NCI-H69 (cell line): ENCODE measurements around the gene REXO4.
"Not testable (repeated sequence)": the region's sequence is repeated elsewhere in the genome, so short reads cannot be mapped to it uniquely, and the experiment has no call there.

Experiments
- DNase-seq: peaks from one replicate; lab custom pipeline; 2025; lab: John Stamatoyannopoulos, UW

The REXO4 gene

DNA sequence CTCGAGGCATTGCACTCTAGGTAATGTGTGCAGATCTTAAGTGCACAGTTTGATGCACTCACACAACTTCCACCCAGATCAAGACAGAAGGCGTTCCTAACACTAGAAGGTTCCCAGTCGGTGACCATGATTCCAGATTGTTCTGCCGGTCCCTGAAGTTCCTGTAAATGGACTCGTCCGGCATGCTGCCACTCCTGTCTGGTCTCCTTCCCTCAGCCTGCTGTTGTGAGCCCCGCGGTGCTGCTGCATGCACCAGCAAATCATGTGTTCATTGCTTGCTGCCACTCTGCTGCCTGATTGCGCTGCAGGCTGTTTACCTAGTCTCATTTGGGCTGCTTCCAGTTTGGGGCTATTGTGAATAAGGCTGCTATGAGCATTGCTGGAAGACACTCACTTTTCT is 30.1 kb downstream of the REXO4 start:
- peak; percentile 94 for DNase-seq

DNA sequence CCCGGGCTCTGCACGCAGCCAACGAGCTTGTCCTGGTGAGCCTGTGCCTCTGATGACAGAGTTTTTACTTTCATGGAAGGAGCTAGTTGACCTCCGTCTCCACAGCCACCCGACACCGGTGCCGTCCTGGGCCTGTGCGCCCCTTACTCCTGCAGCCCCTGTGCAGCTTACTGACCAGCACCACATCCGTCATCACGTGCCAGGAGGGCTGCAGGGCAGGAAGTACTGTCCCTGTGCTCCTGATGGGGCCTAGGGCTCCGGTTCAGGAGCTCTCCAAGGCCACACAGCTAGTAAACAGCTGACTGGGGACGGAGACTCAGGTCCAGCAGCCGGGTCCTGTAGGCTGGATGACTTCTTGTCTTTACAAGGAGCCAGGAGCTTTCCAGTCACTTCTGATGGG is 31.5 kb downstream of the REXO4 start:
- DNase-seq, result no peak

DNA sequence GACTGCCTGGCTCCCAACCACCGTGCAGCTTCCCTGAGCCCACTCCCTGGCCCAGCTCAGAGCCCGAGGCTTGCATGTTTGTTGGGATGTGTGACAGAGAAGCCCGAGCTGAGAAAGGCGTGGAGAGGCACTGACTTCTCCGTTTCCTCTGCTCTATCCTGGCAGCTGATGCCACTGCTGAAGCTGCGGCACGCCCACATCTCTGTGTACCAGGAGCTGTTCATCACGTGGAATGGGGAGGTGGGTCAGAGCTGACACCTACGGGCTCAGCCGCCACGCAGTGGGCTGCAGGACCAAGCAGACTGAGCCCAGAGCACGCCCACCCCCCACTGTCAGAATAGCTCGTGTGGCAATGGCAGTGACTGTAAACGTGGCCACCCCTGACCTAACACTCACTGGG is 32.4 kb downstream of the REXO4 start:
- DNase-seq, result no peak

DNA sequence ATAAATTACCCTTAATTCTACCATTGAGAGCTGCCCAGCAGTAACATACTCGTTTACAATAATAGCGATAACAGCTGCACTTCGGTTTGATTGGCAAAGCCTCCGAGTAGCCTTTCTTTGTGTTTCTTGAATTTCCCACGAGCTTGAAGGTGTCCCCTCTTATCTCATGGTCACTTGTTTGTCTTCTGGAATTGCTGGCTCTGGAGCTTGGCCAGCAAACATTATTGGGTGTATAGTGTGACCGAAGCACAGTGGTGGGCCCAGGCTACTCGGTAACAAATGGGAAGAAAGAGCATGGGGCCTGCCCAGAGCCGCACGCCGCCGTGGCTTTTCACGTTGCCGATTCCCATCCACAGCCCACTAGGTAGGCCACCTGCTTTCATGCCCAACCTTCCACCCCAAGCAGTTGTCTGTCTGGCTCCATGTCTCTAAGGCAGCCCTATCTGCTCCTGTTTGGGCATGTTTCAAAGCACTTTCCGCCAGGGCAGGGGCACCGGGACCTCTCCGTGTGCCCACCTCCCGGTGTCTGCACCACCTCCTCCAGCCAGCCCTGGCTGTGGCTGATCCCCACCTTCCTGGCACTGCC is 33.0 kb downstream of the REXO4 start:
- no peak for DNase-seq

DNA sequence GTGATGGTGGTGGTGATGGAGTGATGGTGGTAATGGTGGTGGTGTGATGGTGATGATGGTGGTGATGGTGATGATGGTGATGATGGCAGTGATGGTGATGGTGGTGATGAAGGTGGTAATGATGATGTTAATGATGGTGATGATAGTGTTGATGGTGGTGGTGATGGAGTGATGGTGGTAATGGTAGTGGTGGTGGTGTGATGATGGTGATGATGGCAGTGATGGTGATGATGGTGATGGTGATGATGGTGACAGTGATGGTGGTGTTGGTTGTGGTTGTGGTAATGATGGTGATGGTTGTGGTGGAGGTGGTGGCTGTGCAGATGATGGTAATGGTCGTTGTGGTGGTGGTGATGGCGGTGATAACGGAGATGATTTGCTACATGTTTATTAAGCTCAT is 34.4 kb downstream of the REXO4 start:
- no peak for DNase-seq

DNA sequence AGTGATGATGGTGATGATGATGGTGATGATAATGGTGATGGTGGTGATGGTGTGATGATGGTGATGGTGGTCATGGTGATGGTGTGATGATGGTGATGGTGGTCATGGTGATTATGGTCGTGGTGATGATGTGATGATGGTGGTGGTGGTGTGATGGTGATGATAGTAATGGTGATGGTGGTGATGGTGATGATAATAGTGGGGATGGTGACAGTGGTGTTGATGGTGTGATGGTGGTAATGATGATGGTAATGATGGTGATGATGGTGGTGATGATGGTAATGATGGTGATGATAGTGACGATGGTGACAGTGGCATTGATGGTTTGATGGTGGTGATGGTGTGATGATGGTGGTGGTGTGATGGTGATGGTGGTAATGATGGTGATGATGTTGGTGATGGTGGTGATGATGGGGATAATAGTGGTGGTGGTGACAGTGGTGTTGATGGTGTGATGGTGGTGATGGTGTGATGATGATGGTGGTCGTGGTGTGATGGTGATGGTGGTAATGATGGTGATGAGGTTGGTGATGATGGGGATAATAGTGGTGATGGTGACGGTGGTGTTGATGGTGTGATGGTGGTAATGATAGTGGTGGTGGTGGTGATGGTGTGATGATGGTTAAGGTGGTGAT is 35.2 kb downstream of the REXO4 start:
- no peak for DNase-seq

DNA sequence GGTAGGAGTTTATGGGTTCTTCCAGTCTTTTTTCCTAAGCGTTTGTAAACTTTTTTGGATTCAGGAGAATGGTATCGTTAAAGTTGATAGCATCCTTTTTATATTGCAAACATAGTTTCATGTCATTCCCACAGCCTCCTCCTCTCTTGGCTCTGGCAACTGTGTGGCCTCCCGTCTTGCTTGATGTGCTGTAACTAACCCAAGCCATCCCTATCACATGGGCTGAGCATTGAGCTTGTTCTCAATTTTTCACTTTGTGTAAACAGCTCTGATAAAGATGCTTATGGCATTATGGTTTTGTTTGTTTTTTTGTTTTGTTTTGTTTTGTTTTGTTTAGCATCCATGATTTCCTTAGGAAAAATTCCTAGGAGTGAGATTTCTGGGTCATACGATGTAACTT is 37.1 kb downstream of the REXO4 start:
- DNase-seq, result no peak

DNA sequence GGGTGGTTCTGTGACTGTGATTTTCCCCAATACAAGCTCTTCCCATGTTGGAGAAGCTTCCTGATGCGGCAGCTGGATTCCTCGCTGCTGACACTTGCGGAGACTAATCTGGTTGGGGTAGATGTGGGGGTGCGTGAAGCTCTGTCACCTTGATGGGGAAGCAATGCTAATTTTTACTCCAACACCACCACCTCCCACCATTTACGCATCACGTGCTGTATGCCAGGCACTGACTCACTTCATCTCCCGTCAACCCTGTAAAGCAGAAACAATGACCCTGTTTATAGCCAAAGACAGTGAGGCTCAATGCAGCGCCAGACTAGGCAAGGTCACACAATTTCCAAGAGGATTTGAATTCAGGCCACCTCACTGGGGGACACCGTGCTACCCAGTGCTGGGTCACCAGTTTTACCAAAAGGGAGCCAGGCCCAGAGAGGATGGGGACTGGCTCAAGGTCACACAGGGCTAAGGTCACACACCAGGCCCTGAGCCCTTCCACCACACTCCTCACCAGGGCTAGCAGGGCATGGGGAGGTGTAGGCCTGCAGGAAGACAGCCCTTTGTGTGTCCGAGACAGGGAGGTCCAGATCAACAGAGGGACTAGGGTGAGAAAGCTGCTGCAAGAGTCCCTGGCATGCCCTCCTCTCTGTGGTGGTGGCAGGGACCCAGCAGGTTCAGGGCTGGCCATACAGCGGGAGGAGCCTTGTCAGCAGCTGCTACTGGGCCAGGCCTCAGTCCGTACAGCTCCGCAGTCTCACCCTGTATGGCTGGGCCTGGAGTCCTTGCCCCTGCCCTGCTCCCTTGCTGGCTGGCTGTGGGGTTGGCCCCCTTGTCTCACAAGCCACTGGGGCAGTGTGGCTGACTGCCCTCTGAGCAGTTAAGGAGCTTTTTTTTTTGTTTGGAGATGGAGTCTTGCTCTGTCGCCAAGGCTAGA is 38.4 kb downstream of the REXO4 start:
- DNase-seq, result no peak

DNA sequence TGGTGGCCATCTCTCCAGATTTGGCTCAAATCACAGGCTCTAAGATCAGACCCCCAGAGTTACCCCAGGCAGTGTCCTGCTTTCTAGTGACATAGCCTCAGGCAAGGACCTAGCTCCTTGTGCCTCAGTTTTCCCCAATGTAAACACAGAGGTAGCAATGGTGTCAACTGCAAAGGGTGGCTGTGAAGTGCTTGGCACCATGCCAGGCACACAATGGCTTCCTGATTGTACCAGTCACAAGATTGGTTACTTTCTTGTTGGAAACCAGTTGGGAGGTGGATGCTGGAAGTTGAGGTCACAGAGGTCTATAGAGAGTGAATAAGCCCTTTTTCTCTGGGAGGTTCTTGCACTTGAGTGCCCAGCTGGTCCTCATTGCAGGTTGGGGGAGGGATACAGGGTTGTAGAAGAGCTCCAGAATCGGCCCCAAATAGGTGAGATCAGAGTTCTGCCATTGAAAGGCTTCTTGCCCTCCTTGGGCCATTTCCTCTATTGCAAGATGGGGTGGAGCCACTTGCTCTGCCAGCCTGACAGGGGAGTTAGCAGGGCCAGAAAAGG is 39.3 kb downstream of the REXO4 start:
- DNase-seq, result peak; percentile 54

DNA sequence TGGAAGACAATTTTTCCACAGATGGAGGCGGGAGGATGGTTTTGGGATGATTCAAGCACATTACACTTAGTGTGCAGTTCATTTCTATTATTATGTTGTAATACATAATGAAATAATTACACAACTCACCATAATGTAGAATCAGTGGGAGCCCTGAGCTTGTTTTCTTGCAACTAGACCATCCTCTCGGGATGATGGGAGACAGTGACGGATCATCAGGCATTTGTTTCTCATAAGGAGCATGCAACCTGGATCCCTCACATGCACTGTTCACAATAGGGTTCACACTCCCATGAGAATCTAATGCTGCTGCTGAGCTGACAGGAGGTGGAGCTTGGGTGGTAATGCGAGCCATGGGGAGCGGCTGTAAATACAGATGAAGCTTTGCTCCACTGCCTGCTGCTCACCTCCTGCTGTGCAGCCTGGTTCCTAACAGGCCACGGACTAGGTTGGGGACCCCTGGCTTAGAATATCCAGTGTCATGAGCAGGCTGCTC is 40.0 kb downstream of the REXO4 start:
- DNase-seq, result peak; percentile 70

DNA sequence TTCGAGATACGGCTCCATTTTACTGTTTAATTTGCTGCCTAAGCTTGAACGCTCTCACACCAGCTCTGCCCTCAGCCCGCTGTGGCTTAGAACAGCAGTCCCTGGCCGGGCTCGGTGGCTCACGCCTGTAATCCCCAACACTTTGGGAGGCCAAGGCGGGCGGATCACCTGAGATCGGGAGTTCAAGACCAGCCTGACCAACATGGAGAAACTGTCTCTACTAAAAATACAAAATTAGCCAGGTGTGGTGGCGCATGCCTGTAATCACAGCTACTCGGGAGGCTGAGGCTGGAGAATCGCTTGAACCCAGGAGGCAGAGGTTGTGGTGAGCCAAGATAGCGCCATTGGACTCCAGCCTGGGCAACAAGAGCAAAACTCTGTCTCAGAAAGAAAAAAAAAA is 40.5 kb downstream of the REXO4 start:
- DNase-seq, result not testable (repeated sequence)

DNA sequence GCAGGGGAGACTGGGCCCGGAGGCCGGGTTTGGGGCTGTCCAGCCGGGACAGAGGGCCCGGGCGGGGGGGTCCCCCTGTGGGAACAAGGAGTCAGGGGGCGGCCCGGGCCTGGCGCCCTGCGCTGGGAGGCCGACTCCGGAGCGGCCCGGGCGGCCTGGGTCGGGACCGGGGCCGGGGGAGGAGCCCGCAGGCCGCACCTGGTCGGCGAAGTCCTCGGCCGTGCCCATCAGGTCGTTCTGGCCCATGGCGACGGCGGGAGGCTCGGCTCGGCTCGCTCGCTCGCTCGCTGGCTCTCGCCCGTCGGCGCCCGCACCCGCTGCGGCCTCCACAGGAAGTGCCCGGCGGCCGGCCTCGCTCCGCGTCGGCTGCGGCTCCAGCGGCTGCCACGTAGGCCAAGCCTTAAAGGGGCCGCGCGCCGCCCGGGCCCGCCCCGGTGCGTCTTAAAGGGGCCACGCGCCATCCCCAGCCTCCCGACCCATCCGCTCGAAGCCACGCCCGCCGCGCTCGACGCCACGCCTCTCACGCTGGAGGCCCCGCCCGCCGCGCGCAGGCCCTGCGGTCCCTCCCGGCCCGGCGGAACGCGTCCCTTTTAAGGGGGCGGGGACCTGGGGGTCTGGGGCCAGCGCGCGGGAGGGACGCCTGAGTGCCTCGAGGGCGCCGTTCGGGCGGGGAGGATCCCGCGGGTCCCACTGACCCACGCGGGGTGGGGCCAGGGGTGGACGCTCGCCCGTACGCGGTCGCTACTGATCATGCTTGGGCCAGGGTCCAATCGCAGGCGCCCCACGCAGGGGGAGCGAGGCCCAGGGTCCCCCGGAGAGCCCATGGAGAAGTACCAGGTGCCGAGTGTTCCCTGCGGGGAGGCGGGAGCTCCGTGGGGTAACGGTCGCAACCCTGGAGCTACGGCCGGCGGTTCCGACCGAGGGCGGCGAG is 41.8 kb downstream of the REXO4 start, which contains the start of the genes STKLD1 and SURF4:
TSS of gene STKLD1 (plus strand) at position 643 of the 931 bp plus-strand sequence. CDS start at position 751, 108 bp downstream.
TSS of gene SURF4 (minus strand) at position 337 of the 931 bp plus-strand sequence. CDS start at position 246, 91 bp downstream.
- DNase-seq, result peak; percentile 99

DNA sequence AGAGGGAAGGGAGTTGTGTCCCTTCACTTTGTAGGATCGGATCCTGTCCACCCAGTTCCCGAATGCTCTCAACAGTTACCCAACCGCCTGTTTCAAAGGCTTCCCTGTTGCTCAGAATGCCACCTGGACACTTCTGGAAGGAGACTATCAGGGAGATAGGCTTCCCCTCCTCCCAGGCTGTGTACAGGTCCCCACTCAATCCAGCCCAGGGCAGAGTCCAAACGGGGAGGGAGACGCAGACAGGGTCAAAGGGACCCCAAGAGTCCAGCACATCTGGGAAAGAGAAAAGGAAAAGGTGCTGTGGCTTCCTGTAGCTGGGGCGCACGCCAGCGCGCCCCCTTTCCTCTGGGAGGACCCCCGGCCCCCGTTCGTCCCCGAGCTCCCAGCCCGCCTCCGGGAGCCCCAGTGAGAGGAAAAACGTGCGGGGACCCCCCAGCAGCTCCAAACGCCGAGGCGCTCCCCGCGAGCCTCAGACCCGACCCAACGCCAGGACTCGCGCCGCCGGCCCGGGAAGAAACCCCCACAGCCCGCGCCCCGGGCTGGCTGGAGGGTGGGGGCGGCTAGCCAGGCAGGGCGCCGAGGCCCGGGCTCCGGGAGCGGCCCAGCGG is 42.6 kb downstream of the REXO4 start:
- DNase-seq, result peak; percentile 76

DNA sequence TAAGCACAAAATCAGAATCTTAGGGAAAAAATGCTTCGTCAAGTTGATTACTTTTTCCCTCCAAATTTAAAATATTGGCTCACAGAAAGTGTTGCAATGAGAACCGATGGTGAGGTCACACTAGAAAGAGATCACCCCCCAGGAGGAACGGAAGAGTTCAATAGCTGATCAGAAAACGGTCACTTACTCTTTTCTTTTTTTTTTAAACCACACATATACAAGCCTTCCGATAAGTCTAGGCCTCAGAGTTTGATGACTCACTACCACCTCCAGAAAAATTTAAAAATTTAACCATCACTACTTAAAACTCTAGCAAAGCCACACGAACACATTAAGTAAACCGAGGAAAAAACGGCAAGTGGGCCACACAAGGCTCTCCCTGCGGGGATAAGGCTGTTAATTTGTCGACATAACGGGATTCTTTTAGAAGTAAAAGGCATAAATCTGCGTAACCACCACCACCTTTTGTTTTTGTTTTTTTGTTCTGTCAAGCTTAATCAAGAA is 43.1 kb downstream of the REXO4 start:
- no peak for DNase-seq

DNA sequence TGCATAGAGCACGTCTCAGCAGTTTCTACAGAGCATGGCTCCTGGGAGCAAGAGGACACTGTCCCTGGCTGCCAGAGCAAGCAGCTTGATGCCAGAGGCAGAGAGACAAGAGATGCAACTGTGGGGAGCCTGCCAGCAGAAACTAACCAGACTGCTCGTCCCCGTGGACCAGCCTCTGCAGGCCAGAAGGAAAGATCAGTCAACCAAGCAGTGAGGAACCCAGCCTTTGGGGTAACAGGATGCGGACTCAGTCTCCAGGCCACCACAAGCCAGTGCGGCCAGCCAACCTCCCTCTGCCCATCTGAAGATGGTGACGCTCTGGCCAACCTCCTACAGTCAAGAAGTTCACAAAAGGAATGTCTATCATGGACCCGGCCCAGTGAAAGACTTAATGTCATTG is 45.7 kb downstream of the REXO4 start:
- DNase-seq, result no peak

DNA sequence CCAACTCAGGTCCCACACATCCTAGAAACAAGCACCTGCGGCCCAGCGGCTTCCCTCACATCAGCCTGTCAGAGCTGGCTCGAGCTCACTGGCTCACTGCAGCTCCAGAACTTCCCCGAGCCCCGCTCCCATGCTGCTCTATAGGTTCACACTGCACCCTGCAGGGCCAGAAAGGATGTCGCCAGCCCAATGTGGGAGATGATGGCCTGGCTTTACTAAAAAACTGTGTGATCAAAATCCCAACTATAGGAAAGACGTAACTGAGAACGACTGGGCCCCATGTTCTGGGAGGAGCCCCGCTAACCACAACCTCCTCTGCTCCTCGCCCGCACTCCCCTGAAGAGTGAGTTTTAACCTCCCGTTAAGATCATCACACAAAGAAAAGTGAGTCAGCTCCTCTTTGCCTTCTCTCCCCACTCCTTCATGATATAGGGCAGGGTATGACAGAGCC is 46.5 kb downstream of the REXO4 start:
- DNase-seq, result no peak

DNA sequence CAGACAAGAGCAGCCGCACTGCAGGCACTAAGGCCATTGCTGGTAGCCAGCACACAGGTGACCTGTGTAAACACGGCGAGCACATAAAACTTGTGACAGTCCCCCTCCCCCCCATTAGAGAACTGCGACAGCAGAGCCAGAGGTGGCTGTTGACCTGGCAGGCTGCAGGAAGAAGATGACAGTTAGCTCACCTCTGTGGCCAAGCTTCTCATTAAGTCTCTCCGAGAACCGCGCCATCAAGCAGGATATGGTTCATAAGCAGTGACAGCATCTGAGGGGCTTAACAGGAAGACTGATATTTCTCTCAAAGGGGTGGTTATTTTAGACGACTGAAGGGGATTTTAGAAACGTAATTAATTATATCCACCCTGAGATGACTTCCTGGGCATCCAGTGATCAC is 47.1 kb downstream of the REXO4 start:
- DNase-seq, result no peak

DNA sequence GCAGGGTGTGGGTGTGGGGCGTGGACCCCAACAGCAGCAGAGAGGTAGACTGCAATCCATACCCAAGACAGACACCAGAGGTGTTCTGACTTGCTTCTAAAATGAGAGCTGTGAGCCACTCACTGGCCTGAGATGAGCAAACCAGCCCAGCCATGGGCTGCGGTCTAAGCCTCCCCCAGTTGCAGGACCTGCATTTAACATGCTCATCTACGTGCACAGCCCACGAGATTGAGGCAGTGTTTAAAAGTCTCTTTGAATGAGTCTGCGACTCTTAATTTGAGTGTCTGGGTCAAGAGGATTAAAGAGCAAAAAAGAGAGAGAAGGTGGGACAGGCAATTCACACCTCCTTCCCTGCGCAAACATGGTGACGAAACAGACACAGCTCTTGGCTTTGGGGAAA is 47.9 kb downstream of the REXO4 start:
- no peak for DNase-seq

DNA sequence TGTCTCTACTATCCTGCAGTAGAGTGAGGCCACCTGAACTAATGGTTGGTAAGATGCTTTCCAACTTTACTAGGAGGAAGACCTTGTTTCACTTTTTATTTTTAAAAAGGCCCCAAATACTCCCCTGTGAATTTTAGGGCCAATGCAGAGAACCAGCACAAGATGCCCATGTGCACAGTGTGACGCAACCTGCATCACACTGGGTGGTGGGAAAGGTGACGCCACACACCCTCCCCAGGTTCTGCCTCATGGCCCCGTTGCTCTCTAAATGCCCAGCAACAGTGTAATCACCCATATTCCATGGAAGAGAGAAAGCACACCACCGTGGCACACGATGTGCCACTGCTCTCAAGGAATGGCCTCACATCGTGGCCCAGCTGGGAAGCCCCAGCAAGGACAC is 48.4 kb downstream of the REXO4 start:
- DNase-seq, result no peak

DNA sequence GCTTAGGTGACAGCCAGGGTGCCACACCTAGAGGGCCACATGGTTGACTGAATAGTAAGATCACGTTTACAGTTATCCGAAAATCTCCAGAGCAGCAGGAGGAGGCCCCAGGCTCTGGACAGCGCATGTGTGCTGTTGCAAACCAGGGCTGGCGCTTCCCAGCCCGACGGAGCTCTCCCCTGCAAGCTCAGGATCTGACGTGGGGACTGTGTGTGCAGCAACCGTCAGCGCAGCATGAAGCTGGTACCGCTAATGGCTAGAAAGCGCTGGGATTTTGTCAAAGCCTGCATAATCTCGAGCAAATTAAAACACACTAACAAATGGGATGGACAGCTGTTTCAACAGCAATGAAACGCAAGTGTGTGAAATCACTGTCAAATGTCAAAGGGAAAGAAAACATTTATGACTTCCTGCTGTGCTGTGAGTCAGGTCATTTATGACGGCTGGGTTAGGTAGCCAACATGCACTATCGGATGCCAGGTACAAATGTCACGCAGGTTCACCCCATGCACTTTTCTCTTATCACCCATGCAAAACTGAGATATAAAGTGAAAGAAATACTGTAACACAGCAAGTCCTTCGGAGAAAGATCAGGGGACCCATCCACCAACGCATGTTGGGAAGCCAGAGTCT is 49.4 kb downstream of the REXO4 start:
- peak; percentile 98 for DNase-seq
